PC-9 (cell line): ENCODE results near the gene ZSCAN12. TPM values are rescaled to one million over a fixed set of nuclear protein-coding genes. Genes with fewer than 3 reads are reported as not detected.

Source experiments
- BruUV-seq: library from RNA; stranded (reverse); fragments of 400-500 nt; replicated peaks from 2 replicates; lab custom pipeline; 2021; lab: Mats Ljungman, UMichigan
- CTCF ChIA-PET: fragments of 300-600 bp; sonication (Branson Sonifier 250); formaldehyde crosslinking; loops from one replicate; lab custom pipeline; 2022; ENCODE audit warnings: antibody characterized with exemption; lab: Charles Lee
- POLR2A ChIA-PET: fragments of 300-600 bp; sonication (Branson Sonifier 250); formaldehyde crosslinking; loops from one replicate; lab custom pipeline; 2022; ENCODE audit warnings: antibody characterized with exemption; ENCODE audit not compliant: unreplicated experiment; lab: Charles Lee
- DNase-seq, 2 experiments: peaks; one replicate each; pipeline versions ENCODE4 v3.0.0 to v3.0.0-alpha.2; 2015 to 2022; ENCODE audit warnings: mixed read lengths in 1 of 2
- H2AFZ ChIP-seq: fragments of 200-600 bp; sonication (generic); 2 replicates; pipeline ENCODE4 v1.8.1; 2017; ENCODE audit warnings: antibody characterized with exemption
- H3F3A ChIP-seq: fragments of 200-600 bp; sonication (generic); 2 replicates; pipeline ENCODE4 v1.8.1; 2017; ENCODE audit warnings: antibody characterized with exemption, mild to moderate bottlenecking, low read depth; ENCODE audit not compliant: insufficient read depth
- H3K27ac ChIP-seq: fragments of 200-600 bp; sonication (generic); 2 replicates; pipeline ENCODE4 v1.6.1; 2016; ENCODE audit warnings: mixed run types
- H3K27me3 ChIP-seq: fragments of 200-600 bp; sonication (generic); 2 replicates; pipeline ENCODE4 v1.6.1; 2016; ENCODE audit warnings: low read depth, mixed run types; ENCODE audit not compliant: insufficient read depth
- H3K36me3 ChIP-seq: fragments of 200-600 bp; sonication (generic); 2 replicates; pipeline ENCODE4 v1.6.1; 2016; ENCODE audit warnings: low read depth, mixed run types
- H3K4me1 ChIP-seq: fragments of 200-600 bp; sonication (generic); replicated peaks from 2 replicates; pipeline ENCODE4 v1.6.1; 2016; ENCODE audit warnings: mixed run types; ENCODE audit not compliant: insufficient read depth
- H3K4me2 ChIP-seq: fragments of 200-600 bp; sonication (generic); 2 replicates; pipeline ENCODE4 v1.6.1; 2017; ENCODE audit warnings: mixed run types
- H3K4me3 ChIP-seq: fragments of 200-600 bp; sonication (generic); 2 replicates; pipeline ENCODE4 v1.6.1; 2016; ENCODE audit warnings: mixed run types
- H3K79me2 ChIP-seq: fragments of 200-600 bp; sonication (generic); 2 replicates; pipeline ENCODE4 v1.6.1; 2017; ENCODE audit warnings: low read depth, mixed run types
- H3K9me2 ChIP-seq: fragments of 200-600 bp; sonication (generic); 2 replicates; pipeline ENCODE4 v1.8.1; 2017; ENCODE audit warnings: mild to moderate bottlenecking; ENCODE audit not compliant: insufficient read depth
- H3K9me3 ChIP-seq: fragments of 200-600 bp; sonication (generic); 2 replicates; pipeline ENCODE4 v1.8.1; 2016; ENCODE audit warnings: low read depth; ENCODE audit not compliant: insufficient read depth
- H4K20me1 ChIP-seq: fragments of 200-600 bp; sonication (generic); 2 replicates; pipeline ENCODE4 v1.8.1; 2017; ENCODE audit not compliant: insufficient read depth
- EZH2 ChIP-seq: fragments of 200-600 bp; sonication (generic); IDR thresholded peaks from 2 replicates; pipeline ENCODE4 v1.8.0; 2017; ENCODE audit warnings: antibody characterized with exemption, low read depth
- intact Hi-C: fragments of 100-400 bp; cut with micrococcal nuclease; formaldehyde crosslinking; loops from one replicate; pipeline ENCODE4 v1.10.0; 2022; ENCODE audit not compliant: unreplicated experiment
- total RNA-seq: library from RNA; stranded (reverse); gene quantifications from 2 replicates; pipeline ENCODE4 v1.2.3, GENCODE V29; 2021
- TF ChIP-seq, protein P1 (sequence below): fragments of 200-600 bp; sonication (generic); conservative IDR thresholded peaks from 2 replicates; pipeline ENCODE4 v1.6.1; 2017; ENCODE audit warnings: mixed run types, antibody characterized with exemption, mild to moderate bottlenecking, moderate library complexity

The ZSCAN12 gene
- total RNA-seq, 1 experiment from 2014 or later, result 11.2 TPM

DNA sequence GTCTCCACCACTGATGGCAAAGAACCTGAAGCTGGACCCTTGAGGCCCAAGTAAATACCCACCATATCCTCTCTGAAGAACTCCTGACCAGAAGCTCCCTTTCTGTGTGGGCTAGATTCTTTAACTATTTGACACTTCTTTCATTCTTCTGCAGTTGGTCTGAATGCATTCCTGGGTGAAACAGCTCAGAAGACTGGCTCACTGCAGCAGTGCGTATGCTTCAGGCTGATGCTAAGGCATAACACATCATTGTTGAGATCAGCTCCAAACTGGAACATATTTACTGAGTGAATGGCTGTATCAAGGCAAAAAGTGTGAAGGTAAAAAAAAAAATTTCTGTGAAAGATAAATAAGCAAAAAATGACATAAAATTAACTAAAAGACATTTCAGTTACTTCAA lies 24.0 kb upstream of the ZSCAN12 start:
- Histone ChIP-seq H3F3A (no peaks in the 10 kb centered on the region), H3K9me3 (no peaks in the 10 kb centered on the region), H3K79me2 (no peaks in the 10 kb centered on the region), H2AFZ (no peak overlapping the region), H3K4me3 (no peak overlapping the region), H4K20me1 (no peaks in the 10 kb centered on the region), H3K4me1 (no peaks in the 10 kb centered on the region; the same call in 1 of the 2 replicates), H3K9me2 (no peaks in the 10 kb centered on the region), H3K36me3 (peaks cover 11% of the 10 kb centered on the region; the same call in 1 of the 2 replicates), H3K4me2 (no peak overlapping the region), H3K27ac (no peak overlapping the region), H3K27me3 (no peaks in the 10 kb centered on the region)
- no TSS peak for BruUV-seq
- intact Hi-C loops, result no loop called here
- ChIA-PET POLR2A (no interaction called here), CTCF (no interaction called here)
- TF ChIP-seq, protein P1, sequence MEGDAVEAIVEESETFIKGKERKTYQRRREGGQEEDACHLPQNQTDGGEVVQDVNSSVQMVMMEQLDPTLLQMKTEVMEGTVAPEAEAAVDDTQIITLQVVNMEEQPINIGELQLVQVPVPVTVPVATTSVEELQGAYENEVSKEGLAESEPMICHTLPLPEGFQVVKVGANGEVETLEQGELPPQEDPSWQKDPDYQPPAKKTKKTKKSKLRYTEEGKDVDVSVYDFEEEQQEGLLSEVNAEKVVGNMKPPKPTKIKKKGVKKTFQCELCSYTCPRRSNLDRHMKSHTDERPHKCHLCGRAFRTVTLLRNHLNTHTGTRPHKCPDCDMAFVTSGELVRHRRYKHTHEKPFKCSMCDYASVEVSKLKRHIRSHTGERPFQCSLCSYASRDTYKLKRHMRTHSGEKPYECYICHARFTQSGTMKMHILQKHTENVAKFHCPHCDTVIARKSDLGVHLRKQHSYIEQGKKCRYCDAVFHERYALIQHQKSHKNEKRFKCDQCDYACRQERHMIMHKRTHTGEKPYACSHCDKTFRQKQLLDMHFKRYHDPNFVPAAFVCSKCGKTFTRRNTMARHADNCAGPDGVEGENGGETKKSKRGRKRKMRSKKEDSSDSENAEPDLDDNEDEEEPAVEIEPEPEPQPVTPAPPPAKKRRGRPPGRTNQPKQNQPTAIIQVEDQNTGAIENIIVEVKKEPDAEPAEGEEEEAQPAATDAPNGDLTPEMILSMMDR, result no peak
- TF ChIP-seq EZH2, result no peak
- DNase-seq, result no peak

DNA sequence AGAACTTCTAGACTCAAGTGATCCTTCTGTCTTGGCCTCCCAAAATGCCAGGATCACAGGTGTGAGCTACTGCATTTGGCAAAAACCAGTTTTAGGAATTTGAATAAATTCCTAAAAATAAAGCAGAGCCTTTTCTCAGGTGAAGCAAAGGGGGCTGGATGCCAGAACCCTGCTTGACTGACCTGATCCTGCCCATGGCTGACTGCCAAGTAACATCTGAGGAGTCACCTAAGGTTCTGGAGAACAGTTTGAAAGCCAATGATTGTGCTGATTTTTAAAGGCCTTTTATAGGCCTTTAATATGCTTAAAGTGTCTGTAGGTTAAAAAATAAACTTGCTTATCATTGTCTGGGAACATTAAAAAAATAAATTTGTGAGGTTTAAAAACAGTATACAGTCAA lies 14.1 kb upstream of the ZSCAN12 start:
- Histone ChIP-seq H3K36me3 (no peaks in the 10 kb centered on the region), H3K4me3 (no peak overlapping the region), H3K79me2 (no peaks in the 10 kb centered on the region), H3K9me3 (no peaks in the 10 kb centered on the region), H4K20me1 (no peaks in the 10 kb centered on the region), H3F3A (no peaks in the 10 kb centered on the region), H3K4me2 (no peak overlapping the region), H3K9me2 (no peaks in the 10 kb centered on the region), H3K27me3 (no peaks in the 10 kb centered on the region), H2AFZ (no peak overlapping the region), H3K27ac (no peak overlapping the region), H3K4me1 (no peaks in the 10 kb centered on the region)
- DNase-seq, result no peak
- intact Hi-C loops, result no loop called here
- TF ChIP-seq EZH2, result no peak
- TF ChIP-seq, protein P1, result no peak
- no TSS peak for BruUV-seq
- POLR2A ChIA-PET, result no interaction called here
- CTCF ChIA-PET, result no interaction called here

DNA sequence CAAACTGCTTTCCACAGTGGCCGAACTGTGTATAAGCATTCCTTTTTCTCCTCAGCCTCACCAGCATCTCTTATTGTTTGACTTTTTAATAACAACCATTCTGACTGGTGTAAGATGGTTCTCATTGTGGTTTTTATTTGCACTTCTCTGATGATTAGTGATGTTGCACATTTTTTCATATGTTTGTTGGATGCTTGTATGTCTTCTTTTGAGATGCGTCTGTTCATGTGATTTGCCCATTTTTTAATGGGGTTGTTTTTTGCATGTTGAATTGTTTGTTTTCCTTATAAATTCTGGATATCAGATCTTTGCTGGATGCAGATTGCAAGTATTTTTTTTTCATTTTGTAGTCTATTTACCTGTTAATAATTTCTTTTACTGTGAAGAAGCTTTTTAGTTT lies 11.2 kb upstream of the ZSCAN12 start:
- Histone ChIP-seq H3K36me3 (no peaks in the 10 kb centered on the region), H3F3A (no peaks in the 10 kb centered on the region), H4K20me1 (no peaks in the 10 kb centered on the region), H3K9me3 (no peaks in the 10 kb centered on the region), H2AFZ (no peak overlapping the region), H3K4me1 (no peaks in the 10 kb centered on the region), H3K4me2 (no peak overlapping the region), H3K9me2 (no peaks in the 10 kb centered on the region), H3K27me3 (no peaks in the 10 kb centered on the region), H3K79me2 (no peaks in the 10 kb centered on the region), H3K27ac (no peak overlapping the region), H3K4me3 (no peak overlapping the region)
- TF ChIP-seq EZH2, result no peak
- TF ChIP-seq, protein P1, result no peak
- intact Hi-C loops, result no loop called here
- CTCF ChIA-PET, result no interaction called here
- no TSS peak for BruUV-seq
- POLR2A ChIA-PET, result no interaction called here
- DNase-seq, result no peak
